AG09319 (cell line): ENCODE measurements around the gene GTPBP8.

Source experiments
- DNase-seq: peaks from one replicate; pipeline ENCODE4 v3.0.0-alpha.2; 2010; ENCODE audit warnings: low read depth; ENCODE audit errors: extremely low read depth
- CTCF ChIP-seq: IDR thresholded peaks from 2 replicates; pipeline ENCODE4 v1.5.1; 2011; ENCODE audit warnings: low read depth, mild to moderate bottlenecking, inconsistent platforms, low read length, moderate library complexity

The GTPBP8 gene

DNA sequence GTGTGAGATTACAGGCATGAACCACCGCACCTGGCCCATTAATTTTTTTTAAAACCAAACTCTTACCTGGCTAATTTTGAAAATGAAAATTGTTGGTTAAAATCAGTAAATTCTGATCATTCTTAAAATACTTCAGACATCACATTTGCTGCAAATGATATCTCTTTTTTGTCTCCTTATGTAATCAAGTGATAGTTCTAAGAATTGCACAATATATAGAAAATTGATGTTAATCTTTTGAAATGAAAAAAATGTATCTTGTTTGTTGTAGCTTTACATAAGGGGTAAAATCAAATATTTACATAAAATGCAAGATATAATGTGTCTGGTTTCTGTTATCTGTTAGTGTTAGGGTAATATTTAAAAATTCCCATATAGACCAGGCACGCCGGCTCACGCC lies 5.0 kb downstream of the GTPBP8 start:
- no peak for TF ChIP-seq CTCF
- DNase-seq, result no peak

GRCh38 chr3:113000691-113001090 lies 9.9 kb downstream of the GTPBP8 start:
- DNase-seq, result no peak
- no peak for TF ChIP-seq CTCF

GRCh38 chr3:113002037-113002436 lies 11.3 kb downstream of the GTPBP8 start:
- DNase-seq, result no peak
- no peak for TF ChIP-seq CTCF

DNA sequence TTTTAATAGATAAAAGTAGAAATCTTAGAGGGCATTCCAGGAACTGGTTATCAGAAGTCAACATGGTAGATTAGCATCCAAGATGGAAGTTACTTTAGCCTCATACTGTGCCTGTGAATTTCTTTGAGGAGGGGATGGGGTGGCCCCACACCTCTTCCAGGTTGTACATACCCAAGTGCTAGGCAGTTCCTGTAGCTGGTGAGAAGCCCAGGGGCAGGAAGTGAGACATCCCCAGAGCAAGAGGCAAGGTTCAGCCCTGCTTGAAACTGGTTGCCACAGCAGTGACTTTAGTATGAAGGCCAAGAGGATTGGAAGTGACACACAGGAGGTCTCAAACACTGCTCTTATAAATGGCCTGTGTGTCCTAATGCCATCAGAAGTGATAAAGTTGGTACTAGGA lies 11.9 kb downstream of the GTPBP8 start:
- TF ChIP-seq CTCF, result no peak
- DNase-seq, result no peak

- no peak for DNase-seq
- TF ChIP-seq CTCF, result no peak
Measured at GRCh38 chr3:113005611-113006010, 14.8 kb downstream of the GTPBP8 start.

- no peak for TF ChIP-seq CTCF
- DNase-seq, result no peak
Measured at GRCh38 chr3:113006359-113007056, 15.7 kb downstream of the GTPBP8 start.

DNA sequence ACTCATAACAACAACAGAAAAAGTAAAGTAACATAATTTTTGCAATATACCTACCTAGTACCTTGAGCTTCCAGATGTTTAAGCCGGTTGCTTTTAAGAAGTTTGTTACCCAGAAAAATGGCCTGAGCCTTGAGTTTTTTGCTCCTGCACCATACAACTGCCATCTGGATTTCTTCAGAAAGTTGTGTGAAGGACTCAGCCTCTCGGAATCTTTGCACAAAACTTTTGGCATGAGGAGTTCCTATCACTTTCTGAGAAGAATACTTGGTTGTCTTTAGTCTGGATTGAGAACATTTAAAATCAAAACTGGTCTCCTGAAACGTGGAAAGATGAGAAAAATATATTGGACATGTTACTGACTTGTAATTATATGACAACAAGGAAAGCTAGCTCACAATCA lies 17.3 kb downstream of the GTPBP8 start:
- TF ChIP-seq CTCF, result no peak
- DNase-seq, result no peak
